Neural crest cell (in vitro differentiated cells): ENCODE data around the gene THRSP. TPM values are rescaled to one million over a fixed set of nuclear protein-coding genes. Genes with fewer than 3 reads are reported as not detected.
"Not testable (repeated sequence)": the region's sequence is repeated elsewhere in the genome, so short reads cannot be mapped to it uniquely, and the experiment has no call there.

Experiments used
- DNase-seq: peaks from one replicate; pipeline ENCODE4 v3.0.0; 2021; ENCODE audit warnings: low read depth, mixed read lengths, low spot score
- H3K27ac Mint-ChIP-seq: one replicate; pipeline ENCODE4 v1.8.0; 2021; ENCODE audit warnings: mild to moderate bottlenecking, mixed read lengths; ENCODE audit not compliant: unreplicated experiment
- H3K27me3 Mint-ChIP-seq: 2 replicates; pipeline ENCODE4 v1.8.0; 2021; ENCODE audit warnings: low read depth, mild to moderate bottlenecking, mixed read lengths
- H3K36me3 Mint-ChIP-seq: 2 replicates; pipeline ENCODE4 v1.8.0; 2021; ENCODE audit warnings: low read depth, mild to moderate bottlenecking, mixed read lengths
- H3K4me1 Mint-ChIP-seq: 2 replicates; pipeline ENCODE4 v1.8.0; 2021; ENCODE audit warnings: mixed read lengths
- H3K4me3 Mint-ChIP-seq: one replicate; pipeline ENCODE4 v1.8.0; 2021; ENCODE audit warnings: mild to moderate bottlenecking, mixed read lengths
- H3K9me3 Mint-ChIP-seq: 2 replicates; pipeline ENCODE4 v1.8.0; 2021; ENCODE audit warnings: mixed read lengths
- long read RNA-seq: library from polyadenylated mRNA; unstranded; transcript quantifications from one replicate; pipeline ENCODE4 v2.0.0, GENCODE V29; 2020
- total RNA-seq: library from RNA; stranded (reverse); gene quantifications from 2 replicates; pipeline ENCODE4 v1.2.1, GENCODE V29; 2021
- TF ChIP-seq, protein P1 (sequence below): fragments of 200-600 bp; sonication (generic); conservative IDR thresholded peaks from 2 replicates; pipeline ENCODE4 v1.5.0; 2021; ENCODE audit warnings: antibody characterized with exemption, mild to moderate bottlenecking

Gene THRSP
- total RNA-seq: not detected in 2 replicates
- long read RNA-seq: 0 reads

DNA sequence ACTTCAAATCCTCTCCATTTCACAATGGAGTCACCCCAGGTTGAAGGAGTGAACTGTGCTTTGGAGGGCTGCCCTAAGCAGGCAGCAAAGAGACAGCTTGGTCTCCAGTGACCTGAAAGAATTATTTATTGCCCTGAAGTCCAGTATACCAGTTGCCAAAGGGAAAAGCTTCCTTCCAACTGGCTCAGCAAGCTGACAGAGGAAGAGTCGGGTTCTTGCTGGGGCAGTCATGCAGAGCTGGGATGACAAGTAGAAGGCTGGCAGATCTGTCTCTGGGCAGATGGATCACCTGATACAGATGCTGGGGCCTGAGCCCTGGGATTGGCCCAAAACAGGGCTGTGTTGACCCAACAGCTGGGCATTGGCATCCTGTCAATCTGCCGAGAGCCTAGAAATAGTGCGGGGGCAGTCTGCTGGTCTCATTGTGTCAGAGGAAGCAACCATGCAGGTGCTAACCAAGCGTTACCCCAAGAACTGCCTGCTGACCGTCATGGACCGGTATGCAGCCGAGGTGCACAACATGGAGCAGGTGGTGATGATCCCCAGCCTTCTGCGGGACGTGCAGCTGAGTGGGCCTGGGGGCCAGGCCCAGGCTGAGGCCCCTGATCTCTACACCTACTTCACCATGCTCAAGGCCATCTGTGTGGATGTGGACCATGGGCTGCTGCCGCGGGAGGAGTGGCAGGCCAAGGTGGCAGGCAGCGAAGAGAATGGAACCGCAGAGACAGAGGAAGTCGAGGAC, at the start of gene THRSP:
THRSP (plus strand) TSS at position 422 of the 742 bp plus-strand sequence; CDS start at position 443, 21 bp downstream.
- Mint-ChIP-seq H3K27me3 (no peaks in the 10 kb centered on the region), H3K4me1 (no peaks in the 10 kb centered on the region), H3K36me3 (peaks cover 6% of the 10 kb centered on the region), H3K27ac (no peak within 1 kb of the TSS), H3K4me3 (peak within 1 kb of the TSS; percentile 19), H3K9me3 (no peaks in the 10 kb centered on the region)
- no peak for DNase-seq
- TF ChIP-seq, protein P1, sequence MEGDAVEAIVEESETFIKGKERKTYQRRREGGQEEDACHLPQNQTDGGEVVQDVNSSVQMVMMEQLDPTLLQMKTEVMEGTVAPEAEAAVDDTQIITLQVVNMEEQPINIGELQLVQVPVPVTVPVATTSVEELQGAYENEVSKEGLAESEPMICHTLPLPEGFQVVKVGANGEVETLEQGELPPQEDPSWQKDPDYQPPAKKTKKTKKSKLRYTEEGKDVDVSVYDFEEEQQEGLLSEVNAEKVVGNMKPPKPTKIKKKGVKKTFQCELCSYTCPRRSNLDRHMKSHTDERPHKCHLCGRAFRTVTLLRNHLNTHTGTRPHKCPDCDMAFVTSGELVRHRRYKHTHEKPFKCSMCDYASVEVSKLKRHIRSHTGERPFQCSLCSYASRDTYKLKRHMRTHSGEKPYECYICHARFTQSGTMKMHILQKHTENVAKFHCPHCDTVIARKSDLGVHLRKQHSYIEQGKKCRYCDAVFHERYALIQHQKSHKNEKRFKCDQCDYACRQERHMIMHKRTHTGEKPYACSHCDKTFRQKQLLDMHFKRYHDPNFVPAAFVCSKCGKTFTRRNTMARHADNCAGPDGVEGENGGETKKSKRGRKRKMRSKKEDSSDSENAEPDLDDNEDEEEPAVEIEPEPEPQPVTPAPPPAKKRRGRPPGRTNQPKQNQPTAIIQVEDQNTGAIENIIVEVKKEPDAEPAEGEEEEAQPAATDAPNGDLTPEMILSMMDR: no peak

DNA sequence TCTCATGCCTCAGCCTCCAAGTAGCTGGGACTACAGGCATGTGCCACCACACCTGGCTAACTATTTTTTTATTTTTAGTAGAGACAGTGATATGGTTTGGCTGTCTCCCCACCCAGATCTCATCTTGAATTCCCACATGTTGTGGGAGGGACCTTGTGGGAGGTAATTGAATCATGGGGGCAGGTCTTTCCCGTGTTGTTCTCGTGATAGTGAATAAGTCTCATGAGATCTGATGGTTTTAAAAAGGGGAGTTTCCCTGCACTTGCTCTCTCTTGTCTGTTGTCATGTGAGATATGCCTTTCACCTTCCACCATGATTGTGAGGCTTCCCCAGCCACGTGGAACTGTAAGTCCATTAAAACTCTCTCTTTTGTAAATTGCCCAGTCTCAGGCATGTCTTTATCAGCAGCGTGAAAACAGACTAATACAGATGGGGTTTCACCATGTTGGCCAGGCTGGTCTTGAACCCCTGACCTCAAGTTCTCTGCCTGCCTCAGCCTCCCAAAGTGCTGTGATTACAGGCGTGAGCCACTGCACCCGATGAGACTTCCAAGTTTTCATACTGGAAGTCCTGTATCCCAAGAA, 48.6 kb upstream of the THRSP start:
- not testable (repeated sequence) for H3K36me3 Mint-ChIP-seq, H3K27ac Mint-ChIP-seq, H3K4me3 Mint-ChIP-seq, H3K9me3 Mint-ChIP-seq, H3K4me1 Mint-ChIP-seq, DNase-seq, H3K27me3 Mint-ChIP-seq

GRCh38 chr11:78015878-78016277, 47.8 kb upstream of the THRSP start:
- peaks cover 16% of the 10 kb centered on the region for H3K4me1 Mint-ChIP-seq
- no peak overlapping the region for H3K27ac Mint-ChIP-seq
- H3K4me3 Mint-ChIP-seq: no peak overlapping the region
- TF ChIP-seq, protein P1: no peak
- no peak for DNase-seq
- H3K27me3 Mint-ChIP-seq: peaks cover 2% of the 10 kb centered on the region
- no peaks in the 10 kb centered on the region for H3K36me3 Mint-ChIP-seq
- H3K9me3 Mint-ChIP-seq: no peaks in the 10 kb centered on the region

DNA sequence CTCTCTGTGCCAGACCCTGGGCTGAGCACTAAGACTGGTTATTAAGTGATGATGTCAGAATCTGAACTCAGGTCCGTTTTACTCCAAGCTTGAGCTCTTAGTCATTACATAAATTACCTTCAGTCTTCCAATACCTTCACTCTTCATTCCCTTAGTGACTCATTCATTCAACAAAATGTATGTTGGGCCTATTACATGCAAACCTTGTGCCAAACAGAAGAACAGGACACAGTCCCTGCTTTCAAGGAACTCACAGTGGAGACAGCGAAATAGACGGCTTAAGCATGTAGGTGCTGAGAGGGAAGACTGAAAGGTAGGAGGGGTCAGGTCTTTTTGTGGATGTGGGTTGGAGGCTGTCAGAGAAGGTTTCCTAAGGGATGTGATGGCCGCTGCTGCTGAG, 43.9 kb upstream of the THRSP start:
- H3K36me3 Mint-ChIP-seq: no peaks in the 10 kb centered on the region
- H3K27me3 Mint-ChIP-seq: peaks cover 25% of the 10 kb centered on the region
- H3K9me3 Mint-ChIP-seq: no peaks in the 10 kb centered on the region
- DNase-seq: no peak
- TF ChIP-seq, protein P1: no peak
- no peak overlapping the region for H3K4me3 Mint-ChIP-seq
- peaks cover 27% of the 10 kb centered on the region for H3K4me1 Mint-ChIP-seq
- no peak overlapping the region for H3K27ac Mint-ChIP-seq

DNA sequence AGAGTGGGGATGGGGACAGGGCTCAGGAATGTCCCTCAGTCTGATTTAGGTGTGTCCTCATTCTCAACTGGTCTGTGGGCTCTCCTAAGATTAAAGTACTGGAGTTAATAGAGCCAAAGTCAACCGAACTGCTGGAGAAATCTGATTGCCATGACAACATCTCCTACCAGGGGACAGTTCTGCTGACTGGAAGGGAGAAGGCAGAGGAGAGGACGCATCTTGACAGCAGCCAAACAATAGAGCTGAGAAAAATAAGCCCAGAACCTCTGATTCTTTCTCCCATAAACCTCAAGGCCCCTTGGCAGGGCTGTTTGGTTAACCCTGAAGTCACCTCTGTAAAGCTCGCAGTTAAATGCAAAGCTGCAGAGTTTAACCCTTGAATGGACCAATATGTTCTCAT, 43.4 kb upstream of the THRSP start:
- Mint-ChIP-seq H3K27me3 (peaks cover 25% of the 10 kb centered on the region), H3K4me3 (no peak overlapping the region), H3K36me3 (no peaks in the 10 kb centered on the region), H3K4me1 (peaks cover 27% of the 10 kb centered on the region), H3K9me3 (no peaks in the 10 kb centered on the region), H3K27ac (no peak overlapping the region)
- DNase-seq: no peak
- TF ChIP-seq, protein P1: no peak

DNA sequence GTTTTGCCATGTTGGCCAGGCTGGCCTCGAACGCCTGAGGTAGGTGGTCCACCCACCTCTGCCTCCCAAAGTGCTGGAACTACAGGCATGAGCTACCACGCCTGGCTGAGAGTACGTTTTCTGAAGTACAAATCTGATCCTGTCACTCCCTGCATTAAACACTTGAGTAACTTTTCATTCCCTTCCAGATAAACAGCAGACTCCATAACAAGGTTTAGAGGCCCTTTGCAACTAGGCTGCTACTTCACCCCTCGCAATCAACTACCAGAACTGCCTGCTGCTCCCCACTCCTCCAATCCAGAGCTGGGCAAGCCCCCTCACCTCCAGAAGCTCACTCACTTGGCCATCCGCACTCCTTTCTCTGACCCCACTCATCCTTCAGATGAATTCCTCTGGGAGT, 42.0 kb upstream of the THRSP start:
- no peaks in the 10 kb centered on the region for H3K36me3 Mint-ChIP-seq
- peaks cover 27% of the 10 kb centered on the region for H3K4me1 Mint-ChIP-seq
- peaks cover 25% of the 10 kb centered on the region for H3K27me3 Mint-ChIP-seq
- no peak overlapping the region for H3K27ac Mint-ChIP-seq
- no peaks in the 10 kb centered on the region for H3K9me3 Mint-ChIP-seq
- TF ChIP-seq, protein P1: no peak
- H3K4me3 Mint-ChIP-seq: no peak overlapping the region
- DNase-seq: no peak
